Aorta (tissue), 5 donors: ENCODE measurements around the gene VSIG1. TPM values are rescaled to one million over a fixed set of nuclear protein-coding genes. Genes with fewer than 3 reads are reported as not detected.

ENCODE experiments used
- ATAC-seq: fragments of 200-7000 bp; cut with Tn5 transposase; one replicate; pipeline ENCODE4 v1.9.1; 2022; ENCODE audit warnings: moderate library complexity; ENCODE audit not compliant: low FRiP score
- DNase-seq, 2 donors: peaks; one replicate each; pipeline ENCODE4 v3.0.0-alpha.2; 2020
- H3K27ac ChIP-seq, 2 donors: one replicate each; pipeline ENCODE4 v1.5.1; 2013; ENCODE audit warnings: low read length in 2 of 2, mild to moderate bottlenecking in 2 of 2, moderate library complexity in 2 of 2, control low read depth in 1 of 2, inconsistent platforms in 1 of 2, low read depth in 1 of 2
- H3K27me3 ChIP-seq, 2 donors: one replicate each; pipeline ENCODE4 v1.6.1; 2013; ENCODE audit warnings: control low read depth in 1 of 2, low read length in 1 of 2, mild to moderate bottlenecking in 1 of 2, moderate library complexity in 1 of 2; ENCODE audit not compliant: insufficient read depth in 2 of 2, control insufficient read depth in 1 of 2
- H3K36me3 ChIP-seq, 2 donors: one replicate each; pipeline ENCODE4 v1.6.1; 2013; ENCODE audit warnings: control low read depth in 1 of 2, low read length in 1 of 2, mild to moderate bottlenecking in 1 of 2; ENCODE audit not compliant: insufficient read depth in 2 of 2, control insufficient read depth in 1 of 2
- H3K4me1 ChIP-seq, 2 donors: one replicate each; pipeline ENCODE4 v1.6.1; 2013; ENCODE audit warnings: low read length in 2 of 2, control low read depth in 1 of 2, mild to moderate bottlenecking in 1 of 2, moderate library complexity in 1 of 2; ENCODE audit not compliant: insufficient read depth in 2 of 2, control insufficient read depth in 1 of 2
- H3K4me3 ChIP-seq, 2 donors: one replicate each; pipeline ENCODE4 v1.5.1; 2013; ENCODE audit warnings: low read length in 2 of 2, control low read depth in 1 of 2, mild to moderate bottlenecking in 1 of 2
- H3K9me3 ChIP-seq: one replicate; pipeline ENCODE4 v1.6.1; 2013; ENCODE audit warnings: mild to moderate bottlenecking, low read length; ENCODE audit not compliant: control insufficient read depth
- WGBS, 2 donors: extraction: QIAGEN DNeasy Blood & Tissue Kit; methylation state at CpG; one replicate each; pipeline ENCODE4 v1.1.7; 2013; 5-methylcytosine and 5-hydroxymethylcytosine counted together
- intact Hi-C, 2 donors: fragments of 100-400 bp; cut with DNase I; formaldehyde crosslinking; loops; one replicate each; pipeline versions ENCODE4 v1.14.2 to v1.15.0; 2022
- polyA plus RNA-seq, 2 donors: library from polyadenylated mRNA; stranded (reverse); fragments of 200-250 nt; gene quantifications; one replicate each; pipeline ENCODE4 v1.2.3, GENCODE V29; 2013
- total RNA-seq, 2 donors: library from RNA; stranded (reverse); fragmentation: NEBNext Ultra II Directional; extraction: Animal tissue kit (Norgen Biotek cat#: 25700); gene quantifications; one replicate each; pipeline ENCODE4 v1.2.1, GENCODE V29; 2021
- donor health status: healthy with polysubstance abuse.
- donor health status: Bipolar disorder and iron deficiency.
- donor health status: DM: no; HTN: no; CAD: no.
- donor health status: DM: no; HTN: no; CAD: no.
- donor health status: DM: yes; HTN: yes; CAD: no.

The VSIG1 gene
- total and polyA plus RNA-seq, 4 donors, result not detected

DNA sequence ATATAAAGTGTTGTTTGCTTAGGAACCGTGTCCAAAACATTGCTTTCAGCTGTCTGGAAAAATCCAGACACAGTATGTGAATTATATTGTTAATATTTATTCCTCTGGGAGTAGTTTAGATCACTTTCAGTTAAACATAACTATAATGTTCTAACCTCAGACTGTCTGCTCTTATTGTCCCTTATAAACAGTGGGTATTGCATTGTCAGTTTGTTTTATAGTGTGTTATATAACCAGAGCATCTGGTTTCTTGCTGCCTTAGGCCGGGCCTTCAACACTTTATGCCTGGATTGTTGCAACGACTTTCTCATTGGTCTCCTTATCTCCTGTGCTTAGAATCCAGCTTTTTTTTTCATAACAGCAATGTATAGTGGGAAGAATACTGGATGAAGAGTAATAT is 73.1 kb downstream of the VSIG1 start:
- WGBS, 2 donors, result 50 to 70% methylated on average over 3 of the region's 3 CpGs
- no peaks in the 10 kb centered on the region for H3K9me3 ChIP-seq
- H3K36me3 ChIP-seq, result no peaks in the 10 kb centered on the region
- DNase-seq, result no peak
- no peak for ATAC-seq
- no peaks in the 10 kb centered on the region for H3K27me3 ChIP-seq
- no peak overlapping the region for H3K27ac ChIP-seq
- H3K4me1 ChIP-seq, result no peaks in the 10 kb centered on the region
- intact Hi-C loops, result no loop called here
- no peak overlapping the region for H3K4me3 ChIP-seq

DNA sequence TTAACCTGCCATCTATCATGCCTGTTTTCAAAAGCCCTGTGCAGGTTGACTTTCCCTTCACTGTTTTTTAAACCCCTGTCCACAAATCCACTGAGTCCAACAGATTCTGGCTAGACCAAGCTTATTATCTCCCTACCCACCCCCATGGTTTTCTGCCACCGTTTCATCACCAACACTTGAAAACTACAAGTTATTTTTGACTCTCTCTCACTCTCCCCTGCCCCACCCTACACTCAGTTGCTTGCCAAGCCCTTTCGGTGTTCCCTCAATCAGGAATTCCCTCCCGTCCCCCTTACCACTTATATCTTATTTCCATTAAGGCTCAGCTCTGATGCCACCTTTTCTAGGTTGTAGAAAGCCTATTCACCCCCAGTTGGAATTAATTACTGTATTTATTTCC is 76.4 kb downstream of the VSIG1 start:
- H3K4me3 ChIP-seq, result no peak overlapping the region
- WGBS, 2 donors, result 16 to 20% methylated on average over 3 of the region's 3 CpGs
- H3K9me3 ChIP-seq, result no peaks in the 10 kb centered on the region
- H3K27me3 ChIP-seq, result no peaks in the 10 kb centered on the region
- intact Hi-C loops, result no loop called here
- no peaks in the 10 kb centered on the region for H3K4me1 ChIP-seq
- H3K27ac ChIP-seq, result no peak overlapping the region
- DNase-seq (no peak), ATAC-seq (no peak)
- no peaks in the 10 kb centered on the region for H3K36me3 ChIP-seq

DNA sequence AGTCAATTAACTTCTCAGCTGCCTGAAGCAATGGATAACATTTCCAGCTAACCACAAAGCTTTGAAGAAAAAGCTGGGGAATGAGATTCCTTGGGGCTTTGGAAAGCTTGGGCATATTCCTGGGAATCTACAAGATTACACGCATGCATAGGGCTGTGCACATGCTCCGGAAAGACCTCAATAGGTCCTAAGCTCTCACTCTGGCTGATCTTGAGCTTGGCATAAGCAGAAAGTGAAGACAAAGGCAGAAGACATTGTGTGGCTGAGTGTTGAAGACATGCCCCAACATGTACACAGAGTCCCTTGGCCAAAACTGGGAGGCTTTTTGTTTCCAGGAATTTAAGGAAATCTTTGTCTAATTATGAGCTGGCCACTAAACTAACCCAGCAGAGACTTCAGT is 77.9 kb downstream of the VSIG1 start:
- no peaks in the 10 kb centered on the region for H3K9me3 ChIP-seq
- H3K4me3 ChIP-seq, result no peak overlapping the region
- intact Hi-C loops, result no loop called here
- H3K27ac ChIP-seq, result no peak overlapping the region
- 76 to 91% methylated on average over 2 of the region's 2 CpGs for WGBS, 2 donors
- ATAC-seq (no peak), DNase-seq (no peak)
- H3K4me1 ChIP-seq, result no peaks in the 10 kb centered on the region
- H3K36me3 ChIP-seq, result no peaks in the 10 kb centered on the region
- H3K27me3 ChIP-seq, result no peaks in the 10 kb centered on the region

DNA sequence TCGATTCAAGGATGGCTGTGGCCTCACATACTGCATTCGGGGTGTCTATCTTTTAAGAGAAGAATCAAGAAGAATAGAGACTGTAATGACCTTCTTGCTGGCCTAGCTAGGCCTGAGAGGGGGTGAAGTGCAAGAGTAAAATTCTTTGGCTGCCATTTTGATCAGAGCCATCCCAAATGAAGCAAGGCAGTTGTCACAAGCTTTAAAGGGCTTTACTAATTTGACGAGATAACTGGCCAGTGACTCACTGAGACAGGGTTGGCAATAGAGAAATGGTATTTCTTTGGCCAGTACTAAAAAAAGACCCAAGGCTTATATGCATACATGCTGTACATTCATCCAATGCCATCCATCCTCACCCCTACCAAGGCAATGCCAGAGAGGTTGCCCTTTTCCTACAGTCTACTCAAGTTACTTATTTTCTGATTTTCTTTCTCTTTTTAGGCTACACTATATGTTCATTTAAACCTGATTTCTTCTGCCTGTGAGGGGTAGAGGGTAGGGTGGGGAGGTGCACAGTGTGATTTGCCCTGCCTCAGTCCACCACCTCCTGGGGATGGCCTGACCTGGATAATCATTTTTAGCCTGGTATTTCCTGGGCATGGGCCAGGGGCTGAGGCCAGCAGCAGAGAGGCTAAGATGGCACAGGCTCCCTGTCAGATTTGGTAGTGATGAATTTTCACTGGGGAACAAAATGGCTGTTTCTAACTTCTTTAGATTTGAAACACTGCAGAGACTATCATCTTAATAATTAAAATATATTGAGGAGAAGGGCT is 78.9 kb downstream of the VSIG1 start:
- DNase-seq, result no peak
- Histone ChIP-seq H3K36me3 (no peaks in the 10 kb centered on the region), H3K9me3 (no peaks in the 10 kb centered on the region), H3K27ac (no peak overlapping the region), H3K27me3 (no peaks in the 10 kb centered on the region), H3K4me3 (no peak overlapping the region), H3K4me1 (no peaks in the 10 kb centered on the region)
- ATAC-seq, result no peak
- 67 to 95% methylated on average over 3 of the region's 3 CpGs for WGBS, 2 donors
- intact Hi-C loops, result no loop called here

DNA sequence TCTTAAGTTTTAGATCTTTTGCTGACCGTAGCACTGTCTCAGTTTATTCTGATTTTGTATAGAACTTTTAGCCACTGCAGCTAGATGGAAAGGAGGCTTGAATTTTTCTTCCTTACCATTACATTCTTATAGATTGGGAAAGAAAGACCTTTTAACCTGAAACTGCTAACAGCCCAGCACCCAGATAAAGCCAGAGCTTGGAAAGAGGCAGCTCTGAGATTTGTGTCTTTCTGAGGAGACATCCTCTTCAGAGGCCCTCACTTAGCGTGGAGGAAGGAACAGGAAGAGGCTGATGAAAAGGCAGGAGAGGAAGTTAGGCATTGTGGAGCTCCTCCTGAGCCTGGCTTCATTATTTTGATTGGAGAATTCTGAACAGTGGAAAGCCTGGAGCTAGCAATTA is 81.8 kb downstream of the VSIG1 start:
- Histone ChIP-seq H3K27ac (no peak overlapping the region), H3K4me3 (no peak overlapping the region), H3K4me1 (no peaks in the 10 kb centered on the region), H3K36me3 (peaks cover 0 to 1% of the 10 kb centered on the region in 2 donors), H3K27me3 (no peaks in the 10 kb centered on the region), H3K9me3 (no peaks in the 10 kb centered on the region)
- DNase-seq (no peak), ATAC-seq (no peak)
- WGBS, 2 donors, result 67 to 88% methylated on average over 2 of the region's 2 CpGs
- intact Hi-C loops, result no loop called here

DNA sequence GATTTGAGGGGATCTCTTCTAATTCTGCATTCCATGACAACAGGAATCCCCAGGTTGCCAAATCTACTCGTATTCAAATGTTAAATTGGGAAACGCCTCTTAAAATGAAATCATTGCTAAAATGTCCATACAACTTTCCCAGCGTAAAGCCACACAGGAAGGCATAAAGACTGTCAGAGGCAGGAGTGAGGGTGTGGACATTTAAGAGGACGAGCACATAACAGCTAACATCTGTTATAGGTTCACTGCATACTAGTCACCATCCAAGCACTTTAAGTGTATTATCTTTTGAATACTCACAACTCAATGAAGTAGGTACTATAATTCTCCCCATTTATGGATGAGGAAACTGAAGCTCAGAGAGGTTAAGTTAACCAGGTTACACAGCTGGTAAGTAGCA is 82.3 kb downstream of the VSIG1 start:
- Histone ChIP-seq H3K9me3 (no peaks in the 10 kb centered on the region), H3K27ac (no peak overlapping the region), H3K4me3 (no peak overlapping the region), H3K36me3 (peaks cover 0 to 1% of the 10 kb centered on the region in 2 donors), H3K27me3 (no peaks in the 10 kb centered on the region), H3K4me1 (no peaks in the 10 kb centered on the region)
- ATAC-seq (no peak), DNase-seq (no peak)
- intact Hi-C loops, result no loop called here
- 65 to 90% methylated on average over 4 of the region's 4 CpGs for WGBS, 2 donors

Other genes starting within 250 kb of the VSIG1 start
- 10 to 100 TPM; 23.3 to 25.9 TPM for gene MID2, start 219.2 kb upstream of the VSIG1 start, total RNA-seq
- gene MID2, start 219.2 kb upstream of the VSIG1 start, polyA plus RNA-seq, result 1 to 10 TPM; 5.8 to 6.4 TPM
- not detected for gene TEX13B, start 62.7 kb upstream of the VSIG1 start, total RNA-seq
- gene TEX13B, start 62.7 kb upstream of the VSIG1 start, polyA plus RNA-seq, result not detected
- gene PSMD10, start 46.5 kb downstream of the VSIG1 start, total RNA-seq, result 10 to 100 TPM; 24.5 to 24.9 TPM
- gene PSMD10, start 46.5 kb downstream of the VSIG1 start, polyA plus RNA-seq, result 10 to 100 TPM; 25.7 to 48.0 TPM
- gene ATG4A, start 46.7 kb downstream of the VSIG1 start, total RNA-seq, result 10 to 100 TPM; 10.5 to 12.4 TPM
- gene ATG4A, start 46.7 kb downstream of the VSIG1 start, polyA plus RNA-seq, result 10 to 100 TPM; 13.8 to 14.4 TPM